NCI-H146 (cell line): ENCODE data around the gene TSSK3.
A peak's percentile ranks its signal among the peaks of the same experiment; 100 is the strongest.
"Not testable (repeated sequence)": the region's sequence is repeated elsewhere in the genome, so short reads cannot be mapped to it uniquely, and the experiment has no call there.

Source experiments
- DNase-seq: peaks from one replicate; lab custom pipeline; 2025; lab: John Stamatoyannopoulos, UW

TSSK3 gene

GRCh38 chr1:32338637-32339145 is 23.6 kb upstream of the TSSK3 start:
- DNase-seq: no peak

GRCh38 chr1:32339363-32339978 is 22.9 kb upstream of the TSSK3 start:
- DNase-seq: no peak

- no peak for DNase-seq
Measured at GRCh38 chr1:32341186-32341757, 21.1 kb upstream of the TSSK3 start.

GRCh38 chr1:32341971-32342370 is 20.4 kb upstream of the TSSK3 start:
- no peak for DNase-seq

GRCh38 chr1:32342704-32343103 is 19.6 kb upstream of the TSSK3 start:
- no peak for DNase-seq

- no peak for DNase-seq
Measured at GRCh38 chr1:32345289-32345827, 17.0 kb upstream of the TSSK3 start.

- no peak for DNase-seq
Measured at GRCh38 chr1:32346532-32347157, 15.7 kb upstream of the TSSK3 start.

GRCh38 chr1:32349211-32349708 is 13.1 kb upstream of the TSSK3 start:
- DNase-seq: no peak

GRCh38 chr1:32350785-32351398 is 11.4 kb upstream of the TSSK3 start:
- peak; percentile 75 for DNase-seq

- DNase-seq: peak; percentile 93
Measured at GRCh38 chr1:32351399-32352238, 10.7 kb upstream of the TSSK3 start.

- no peak for DNase-seq
Measured at GRCh38 chr1:32352239-32352745, 10.0 kb upstream of the TSSK3 start.

- DNase-seq: no peak
Measured at GRCh38 chr1:32352831-32353383, 9.4 kb upstream of the TSSK3 start.

GRCh38 chr1:32353431-32353830 is 8.9 kb upstream of the TSSK3 start:
- no peak for DNase-seq

- no peak for DNase-seq
Measured at GRCh38 chr1:32353886-32354570, 8.3 kb upstream of the TSSK3 start.

GRCh38 chr1:32355778-32356177 is 6.6 kb upstream of the TSSK3 start:
- DNase-seq: not testable (repeated sequence)

- DNase-seq: no peak
Measured at GRCh38 chr1:32356478-32356877, 5.9 kb upstream of the TSSK3 start.

GRCh38 chr1:32357614-32358013 is 4.7 kb upstream of the TSSK3 start:
- no peak for DNase-seq

GRCh38 chr1:32358435-32358834 is 3.9 kb upstream of the TSSK3 start:
- no peak for DNase-seq

GRCh38 chr1:32361308-32361673 is 1.0 kb upstream of the TSSK3 start:
- no peak for DNase-seq

GRCh38 chr1:32361674-32362473 is 465 bp upstream of the TSSK3 start:
- peak; percentile 42 for DNase-seq
